ENCODE data around the gene BCKDHA. TPM values are rescaled to one million over a fixed set of nuclear protein-coding genes. Genes with fewer than 3 reads are reported as not detected.

Gene BCKDHA
- total RNA-seq, 4 donors from 2014 or later = 55.1 to 87.2 (median 58.6) TPM

Small RNA genes lying within 50 kb of the gene (small RNA-seq; reads per million reads assigned to genes)
- 0 reads per million in 4 donors for gene RF00017

Other genes with a start within 250 kb of the BCKDHA start
- gene CYP2S1, start 204.6 kb upstream of the BCKDHA start, total RNA-seq = 10 to 100 TPM; 12.4 to 20.3 (median 15.2) TPM
- gene AXL, start 178.6 kb upstream of the BCKDHA start, total RNA-seq = 10 to 100 TPM in 2 of 4 donors, 1 to 10 TPM in 2; 5.3 to 40.2 (median 17.3) TPM
- gene HNRNPUL1, start 133.4 kb upstream of the BCKDHA start, total RNA-seq = 100 to 1,000 TPM in 3 of 4 donors, 10 to 100 TPM in 1; 98.1 to 127 (median 113) TPM
- gene CCDC97, start 87.6 kb upstream of the BCKDHA start, total RNA-seq = 10 to 100 TPM in 3 of 4 donors, 1 to 10 TPM in 1; 9.4 to 19.5 (median 14.7) TPM
- 10 to 100 TPM; 13.6 to 36.2 (median 31.9) TPM for gene TGFB1, start 43.9 kb upstream of the BCKDHA start, total RNA-seq
- 1 to 10 TPM; 2.5 to 4.6 (median 3.7) TPM for gene B9D2, start 33.7 kb upstream of the BCKDHA start, total RNA-seq
- 10 to 100 TPM in 2 of 4 donors, 1 to 10 TPM in 2; 6.2 to 15.8 (median 9.3) TPM for gene TMEM91, start 21.3 kb upstream of the BCKDHA start, total RNA-seq
- 10 to 100 TPM; 22.4 to 37.0 (median 28.6) TPM for gene EXOSC5, start 459 bp upstream of the BCKDHA start, total RNA-seq
- 10 to 100 TPM; 11.6 to 84.4 (median 35.3) TPM for gene B3GNT8, start 29.6 kb downstream of the BCKDHA start, total RNA-seq
- gene DMAC2, start 42.1 kb downstream of the BCKDHA start, total RNA-seq = 10 to 100 TPM; 25.1 to 41.4 (median 35.7) TPM
- gene ERICH4, start 45.3 kb downstream of the BCKDHA start, total RNA-seq = not detected
- gene CEACAM21, start 178.3 kb downstream of the BCKDHA start, total RNA-seq = 1 to 10 TPM in 1 of 4 donors, under 1 TPM in 1, not detected in 2; 0.57 to 3.7 TPM
- 1 to 10 TPM in 2 of 4 donors, not detected in 2; 1.1 to 2.9 TPM for gene CEACAM4, start 229.3 kb downstream of the BCKDHA start, total RNA-seq

Data from esophagus squamous epithelium (tissue), 4 donors.